A673 (cell line): ENCODE measurements around the gene OR2L8. TPM values are rescaled to one million over a fixed set of nuclear protein-coding genes. Genes with fewer than 3 reads are reported as not detected.

ENCODE experiments used
- BruUV-seq: library from RNA; stranded (reverse); fragments of 400-500 nt; replicated peaks from 2 replicates; lab custom pipeline; 2021; lab: Mats Ljungman, UMichigan
- CTCF ChIA-PET: fragments of 300-600 bp; sonication (Branson Sonifier 250); formaldehyde crosslinking; loops from one replicate; lab custom pipeline; 2022; ENCODE audit warnings: antibody characterized with exemption; lab: Charles Lee
- POLR2A ChIA-PET: fragments of 300-600 bp; sonication (Branson Sonifier 250); formaldehyde crosslinking; loops from one replicate; lab custom pipeline; 2022; ENCODE audit warnings: antibody characterized with exemption; ENCODE audit not compliant: low non-redundant PET; lab: Charles Lee
- DNase-seq: peaks from one replicate; pipeline ENCODE4 v3.0.0-alpha.2; 2015; ENCODE audit warnings: low spot score
- H3K27ac ChIP-seq: fragments of 200-600 bp; sonication (generic); 2 replicates; pipeline ENCODE4 v1.5.1; 2016; ENCODE audit warnings: mixed run types, low read depth, mild to moderate bottlenecking, mixed read lengths, antibody characterized with exemption, low read length; ENCODE audit not compliant: poor library complexity, severe bottlenecking
- H3K27me3 ChIP-seq: fragments of 200-600 bp; sonication (generic); replicated peaks from 2 replicates; pipeline ENCODE4 v1.6.1; 2017; ENCODE audit warnings: mixed run types, low read depth, mild to moderate bottlenecking, mixed read lengths, antibody characterized with exemption, low read length; ENCODE audit not compliant: insufficient read depth, poor library complexity
- H3K36me3 ChIP-seq: fragments of 200-600 bp; sonication (generic); 2 replicates; pipeline ENCODE4 v1.6.1; 2016; ENCODE audit warnings: mixed run types, mild to moderate bottlenecking, mixed read lengths, antibody characterized with exemption, low read length; ENCODE audit not compliant: insufficient read depth, poor library complexity, severe bottlenecking
- H3K4me1 ChIP-seq: fragments of 200-600 bp; sonication (generic); 2 replicates; pipeline ENCODE4 v1.6.1; 2017; ENCODE audit warnings: mixed run types, mild to moderate bottlenecking, mixed read lengths, antibody characterized with exemption, low read length; ENCODE audit not compliant: insufficient read depth, poor library complexity, severe bottlenecking
- H3K4me3 ChIP-seq: fragments of 200-600 bp; sonication (generic); 2 replicates; pipeline ENCODE4 v1.5.1; 2016; ENCODE audit warnings: low read depth, mixed run types, mild to moderate bottlenecking, mixed read lengths, low read length; ENCODE audit not compliant: poor library complexity, severe bottlenecking
- H3K9me3 ChIP-seq: fragments of 200-600 bp; sonication (generic); 2 replicates; pipeline ENCODE4 v1.6.1; 2016; ENCODE audit warnings: mixed run types, low read depth, mild to moderate bottlenecking, mixed read lengths, antibody characterized with exemption, low read length; ENCODE audit not compliant: poor library complexity, severe bottlenecking
- EZH2 ChIP-seq: fragments of 200-600 bp; sonication (generic); IDR thresholded peaks from 2 replicates; pipeline ENCODE4 v1.6.1; 2017; ENCODE audit warnings: borderline replicate concordance, low read depth, mild to moderate bottlenecking, mixed read lengths, antibody characterized with exemption, low read length; ENCODE audit not compliant: poor library complexity, severe bottlenecking
- intact Hi-C: fragments of 100-400 bp; cut with micrococcal nuclease; formaldehyde crosslinking; loops from one replicate; pipeline ENCODE4 v1.10.0; 2022; ENCODE audit not compliant: unreplicated experiment
- total RNA-seq: library from RNA; stranded (reverse); gene quantifications from 2 replicates; pipeline ENCODE4 v1.2.3, GENCODE V29; 2021
- TF ChIP-seq, protein P1 (sequence below): fragments of 300-800, 200-600 bp; sonication (generic); conservative IDR thresholded peaks from 2 replicates; pipeline ENCODE4 v1.5.1; 2017; ENCODE audit warnings: low read depth, mild to moderate bottlenecking, antibody characterized with exemption, low read length, moderate library complexity, mixed read lengths

Gene OR2L8
- total RNA-seq, 1 experiment from 2014 or later, result not detected

DNA sequence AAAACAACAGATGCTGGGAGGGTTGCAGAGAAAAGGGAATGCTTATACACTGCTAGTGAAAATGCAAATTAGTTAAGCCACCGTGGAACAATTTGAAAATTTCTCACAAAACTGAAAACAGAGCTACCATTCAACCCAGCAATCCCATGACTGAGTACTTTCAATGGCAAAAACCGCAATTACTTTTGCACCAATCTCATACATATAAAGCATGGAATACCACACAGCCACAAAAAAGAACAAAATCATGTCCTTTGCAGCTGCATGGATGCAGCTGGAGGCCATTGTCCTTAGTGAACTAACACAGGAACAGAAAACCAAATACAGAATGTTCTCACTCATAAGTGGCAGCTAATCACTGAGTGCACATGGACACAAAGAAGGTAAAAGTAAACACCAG lies 34.9 kb upstream of the OR2L8 start:
- Histone ChIP-seq H3K9me3 (peaks cover 9% of the 10 kb centered on the region), H3K27ac (no peak overlapping the region), H3K4me3 (no peak overlapping the region), H3K36me3 (no peaks in the 10 kb centered on the region), H3K27me3 (no peaks in the 10 kb centered on the region), H3K4me1 (no peaks in the 10 kb centered on the region)
- no peak for DNase-seq
- intact Hi-C loops, result no loop called here
- TF ChIP-seq EZH2, result no peak
- TF ChIP-seq, protein P1, sequence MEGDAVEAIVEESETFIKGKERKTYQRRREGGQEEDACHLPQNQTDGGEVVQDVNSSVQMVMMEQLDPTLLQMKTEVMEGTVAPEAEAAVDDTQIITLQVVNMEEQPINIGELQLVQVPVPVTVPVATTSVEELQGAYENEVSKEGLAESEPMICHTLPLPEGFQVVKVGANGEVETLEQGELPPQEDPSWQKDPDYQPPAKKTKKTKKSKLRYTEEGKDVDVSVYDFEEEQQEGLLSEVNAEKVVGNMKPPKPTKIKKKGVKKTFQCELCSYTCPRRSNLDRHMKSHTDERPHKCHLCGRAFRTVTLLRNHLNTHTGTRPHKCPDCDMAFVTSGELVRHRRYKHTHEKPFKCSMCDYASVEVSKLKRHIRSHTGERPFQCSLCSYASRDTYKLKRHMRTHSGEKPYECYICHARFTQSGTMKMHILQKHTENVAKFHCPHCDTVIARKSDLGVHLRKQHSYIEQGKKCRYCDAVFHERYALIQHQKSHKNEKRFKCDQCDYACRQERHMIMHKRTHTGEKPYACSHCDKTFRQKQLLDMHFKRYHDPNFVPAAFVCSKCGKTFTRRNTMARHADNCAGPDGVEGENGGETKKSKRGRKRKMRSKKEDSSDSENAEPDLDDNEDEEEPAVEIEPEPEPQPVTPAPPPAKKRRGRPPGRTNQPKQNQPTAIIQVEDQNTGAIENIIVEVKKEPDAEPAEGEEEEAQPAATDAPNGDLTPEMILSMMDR, result no peak
- CTCF ChIA-PET, result no interaction called here
- POLR2A ChIA-PET, result no interaction called here
- no TSS peak for BruUV-seq

GRCh38 chr1:247914941-247915662 lies 33.6 kb upstream of the OR2L8 start:
- Histone ChIP-seq H3K36me3 (no peaks in the 10 kb centered on the region), H3K27ac (no peak overlapping the region), H3K9me3 (peaks cover 8% of the 10 kb centered on the region), H3K4me1 (no peaks in the 10 kb centered on the region), H3K4me3 (no peak overlapping the region), H3K27me3 (no peaks in the 10 kb centered on the region)
- no peak for DNase-seq
- TF ChIP-seq EZH2, result no peak
- TF ChIP-seq, protein P1, result no peak
- no TSS peak for BruUV-seq
- ChIA-PET CTCF (no interaction called here), POLR2A (no interaction called here)
- intact Hi-C loops, result no loop called here

DNA sequence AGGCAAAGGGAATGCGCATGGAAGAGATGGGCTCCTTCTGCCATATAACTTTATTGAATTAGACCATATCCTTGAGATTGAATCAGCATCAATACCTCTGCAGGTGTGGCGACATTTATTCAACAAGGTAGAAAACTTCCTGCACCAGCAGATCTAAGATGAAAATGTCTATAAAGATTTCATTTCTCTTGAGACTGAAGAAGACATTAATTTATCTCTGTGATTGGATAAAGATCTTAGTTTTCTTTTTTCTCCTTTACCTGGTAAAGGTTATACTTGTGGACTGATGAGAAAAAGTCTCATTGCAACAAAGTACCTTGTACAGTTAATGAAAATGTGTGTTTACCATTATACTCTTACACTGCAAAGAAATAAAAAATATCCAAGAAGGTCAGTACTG lies 28.7 kb upstream of the OR2L8 start, which contains the start of gene OR2T8:
Gene OR2T8 (plus strand): TSS at position 301 of the 400 bp plus-strand sequence. CDS start 766 bp downstream, outside the sequence.
- H3K27me3 ChIP-seq, result no peaks in the 10 kb centered on the region
- H3K4me1 ChIP-seq, result no peaks in the 10 kb centered on the region
- peaks cover 3% of the 10 kb centered on the region for H3K9me3 ChIP-seq
- H3K4me3 ChIP-seq, result no peak within 1 kb of the TSS
- no TSS peak for BruUV-seq
- ChIA-PET POLR2A (no interaction called here), CTCF (no interaction called here)
- no peaks in the 10 kb centered on the region for H3K36me3 ChIP-seq
- no peak for DNase-seq
- TF ChIP-seq, protein P1, result no peak
- TF ChIP-seq EZH2, result no peak
- no peak within 1 kb of the TSS for H3K27ac ChIP-seq
- intact Hi-C loops, result no loop called here
